ENCODE results near the gene SF3B2.
"Not testable (repeated sequence)": the region's sequence is repeated elsewhere in the genome, so short reads cannot be mapped to it uniquely, and the experiment has no call there.

SF3B2 gene

DNA sequence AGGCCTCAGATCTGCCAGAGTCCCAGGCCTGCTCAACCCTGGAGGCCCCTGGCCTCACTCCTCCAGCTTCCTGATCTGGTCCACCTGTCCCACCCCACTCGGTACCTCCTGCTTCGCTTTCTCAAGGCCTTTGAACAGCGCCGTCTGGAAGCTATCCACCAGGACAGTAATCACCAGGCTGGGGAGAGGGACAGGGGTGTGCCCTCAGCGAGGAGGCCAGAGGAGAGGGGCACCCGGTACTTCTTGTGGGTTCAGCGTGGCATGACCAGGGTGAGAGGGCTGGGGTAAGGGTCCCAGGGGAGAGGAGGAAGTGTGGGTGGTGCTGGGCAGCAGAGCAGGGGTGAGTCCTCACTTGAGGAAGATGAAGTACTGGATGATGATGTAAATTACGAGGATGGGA, 32.0 kb upstream of the SF3B2 start:
- Histone ChIP-seq H3K9me3 (ENCODE audit: insufficient read depth, low read length) (no peaks in the 10 kb centered on the region), H3K9ac (ENCODE audit: low read length) (no peak overlapping the region), H3K4me2 (ENCODE audit: low read length) (no peak overlapping the region), H3K27ac (ENCODE audit: low read length) (no peak overlapping the region), H3K4me1 (ENCODE audit: low read length) (peaks cover 2% of the 10 kb centered on the region; the same call in 1 of the 2 replicates), H2AFZ (ENCODE audit: low read depth, low read length) (no peak overlapping the region), H3K36me3 (replicated peaks; ENCODE audit: low read depth, low read length) (no peaks in the 10 kb centered on the region), H3K4me3 (ENCODE audit: low read length) (no peak overlapping the region), H4K20me1 (ENCODE audit: insufficient read depth, low read length) (no peaks in the 10 kb centered on the region), H3K79me2 (ENCODE audit: low read length) (no peaks in the 10 kb centered on the region), H3K27me3 (ENCODE audit: low read depth, low read length) (peaks cover 10% of the 10 kb centered on the region)
- TF ChIP-seq, protein P1, sequence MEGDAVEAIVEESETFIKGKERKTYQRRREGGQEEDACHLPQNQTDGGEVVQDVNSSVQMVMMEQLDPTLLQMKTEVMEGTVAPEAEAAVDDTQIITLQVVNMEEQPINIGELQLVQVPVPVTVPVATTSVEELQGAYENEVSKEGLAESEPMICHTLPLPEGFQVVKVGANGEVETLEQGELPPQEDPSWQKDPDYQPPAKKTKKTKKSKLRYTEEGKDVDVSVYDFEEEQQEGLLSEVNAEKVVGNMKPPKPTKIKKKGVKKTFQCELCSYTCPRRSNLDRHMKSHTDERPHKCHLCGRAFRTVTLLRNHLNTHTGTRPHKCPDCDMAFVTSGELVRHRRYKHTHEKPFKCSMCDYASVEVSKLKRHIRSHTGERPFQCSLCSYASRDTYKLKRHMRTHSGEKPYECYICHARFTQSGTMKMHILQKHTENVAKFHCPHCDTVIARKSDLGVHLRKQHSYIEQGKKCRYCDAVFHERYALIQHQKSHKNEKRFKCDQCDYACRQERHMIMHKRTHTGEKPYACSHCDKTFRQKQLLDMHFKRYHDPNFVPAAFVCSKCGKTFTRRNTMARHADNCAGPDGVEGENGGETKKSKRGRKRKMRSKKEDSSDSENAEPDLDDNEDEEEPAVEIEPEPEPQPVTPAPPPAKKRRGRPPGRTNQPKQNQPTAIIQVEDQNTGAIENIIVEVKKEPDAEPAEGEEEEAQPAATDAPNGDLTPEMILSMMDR (IDR thresholded peaks at IDR 0.05; ENCODE audit: low read depth, low read length), result no peak
- no peak for TF ChIP-seq EZH2phosphoT487 (IDR thresholded peaks at IDR 0.05; ENCODE audit: low read depth)

DNA sequence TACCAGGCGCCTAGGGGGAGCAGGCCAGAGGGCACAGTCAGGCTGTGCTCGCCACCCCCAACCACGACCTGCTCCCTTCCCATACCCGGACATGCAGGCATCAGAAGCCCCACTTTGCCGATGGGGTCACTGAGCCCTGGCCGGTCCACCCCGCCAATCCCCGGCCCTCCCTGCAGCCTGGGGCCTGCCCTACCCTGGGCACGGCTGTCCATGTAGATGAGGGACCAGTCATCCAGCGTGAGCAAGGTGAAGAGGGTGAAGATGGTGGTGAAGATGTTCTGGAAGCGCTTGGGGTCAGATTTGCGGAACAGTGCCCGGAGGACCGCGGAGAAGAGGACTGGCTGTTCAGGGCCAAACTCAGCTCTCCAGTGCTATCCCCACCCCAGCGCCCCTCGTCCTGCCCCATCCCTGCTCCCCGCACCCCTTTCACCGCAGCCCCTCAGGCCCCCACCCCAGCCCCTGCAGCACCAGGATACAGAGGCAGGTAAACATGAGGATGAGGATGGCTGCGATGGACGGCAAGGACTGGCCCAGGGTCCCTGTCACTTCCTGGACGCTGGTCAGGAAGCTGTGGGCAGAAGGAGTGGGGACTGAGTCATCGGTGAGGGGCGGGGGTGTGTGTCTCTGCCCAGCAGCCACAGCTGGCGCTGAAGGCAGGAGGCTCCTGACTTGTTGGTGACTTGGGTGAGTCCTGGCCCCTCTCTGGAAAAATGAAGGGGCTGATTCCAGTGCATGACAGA, 31.4 kb upstream of the SF3B2 start:
- H3K27me3 ChIP-seq (ENCODE audit: low read depth, low read length), result peaks cover 10% of the 10 kb centered on the region
- H4K20me1 ChIP-seq (ENCODE audit: insufficient read depth, low read length), result no peaks in the 10 kb centered on the region
- no peak overlapping the region for H3K4me3 ChIP-seq (ENCODE audit: low read length)
- TF ChIP-seq, protein P1 (IDR thresholded peaks at IDR 0.05; ENCODE audit: low read depth, low read length), result no peak
- no peak for TF ChIP-seq EZH2phosphoT487 (IDR thresholded peaks at IDR 0.05; ENCODE audit: low read depth)
- no peak overlapping the region for H3K9ac ChIP-seq (ENCODE audit: low read length)
- H3K79me2 ChIP-seq (ENCODE audit: low read length), result no peaks in the 10 kb centered on the region
- H3K9me3 ChIP-seq (ENCODE audit: insufficient read depth, low read length), result no peaks in the 10 kb centered on the region
- no peak overlapping the region for H3K27ac ChIP-seq (ENCODE audit: low read length)
- H3K36me3 ChIP-seq (replicated peaks; ENCODE audit: low read depth, low read length), result no peaks in the 10 kb centered on the region
- no peak overlapping the region for H2AFZ ChIP-seq (ENCODE audit: low read depth, low read length)
- no peak overlapping the region for H3K4me2 ChIP-seq (ENCODE audit: low read length)
- peaks cover 2% of the 10 kb centered on the region; the same call in 1 of the 2 replicates for H3K4me1 ChIP-seq (ENCODE audit: low read length)

DNA sequence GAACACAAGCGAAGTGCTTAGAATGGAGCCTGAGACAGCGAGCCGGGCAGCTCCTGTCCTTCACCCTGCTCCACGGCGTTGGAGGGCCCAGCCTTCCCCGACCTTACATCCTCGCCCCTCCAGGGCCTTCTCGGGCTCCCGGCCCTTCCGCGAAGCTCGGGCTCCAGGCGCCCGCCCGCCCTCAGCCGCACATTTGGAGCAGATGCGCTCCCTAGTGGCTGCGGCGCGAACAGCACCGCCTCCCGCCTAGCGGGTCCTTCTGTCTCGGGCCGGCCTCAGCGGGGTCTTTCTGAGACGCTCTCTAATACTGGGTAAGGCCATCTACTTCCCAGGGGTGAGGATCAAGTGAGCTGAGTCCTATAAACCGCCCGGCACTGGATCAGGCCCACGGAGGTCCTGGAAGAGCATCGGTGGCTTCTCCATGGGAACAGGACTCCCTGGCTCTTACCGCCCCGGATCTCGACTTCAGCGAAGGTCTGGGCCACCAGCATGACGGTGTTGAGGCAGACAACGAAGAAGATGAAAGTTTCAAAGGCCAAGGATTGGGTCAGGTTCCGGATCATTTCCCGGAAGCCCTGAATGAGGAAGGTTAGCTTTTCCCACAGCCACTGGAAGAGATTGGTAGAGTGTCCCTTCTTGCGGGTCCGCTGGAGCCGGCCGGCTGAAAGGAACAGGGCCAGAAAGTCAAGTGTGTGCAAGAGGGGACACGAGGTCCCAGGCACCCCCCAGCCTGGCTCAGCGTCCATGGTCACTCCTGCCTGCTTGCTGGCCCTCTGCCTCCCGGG, 29.6 kb upstream of the SF3B2 start:
- Histone ChIP-seq H3K79me2 (ENCODE audit: low read length) (no peaks in the 10 kb centered on the region), H3K27ac (ENCODE audit: low read length) (no peak overlapping the region), H4K20me1 (ENCODE audit: insufficient read depth, low read length) (no peaks in the 10 kb centered on the region), H3K36me3 (replicated peaks; ENCODE audit: low read depth, low read length) (no peaks in the 10 kb centered on the region), H3K4me2 (ENCODE audit: low read length) (peak overlapping the region; percentile 74), H3K4me1 (ENCODE audit: low read length) (peaks cover 2% of the 10 kb centered on the region; the same call in 1 of the 2 replicates), H2AFZ (ENCODE audit: low read depth, low read length) (peak overlapping the region; percentile 83), H3K4me3 (ENCODE audit: low read length) (peak overlapping the region; percentile 31), H3K27me3 (ENCODE audit: low read depth, low read length) (peaks cover 10% of the 10 kb centered on the region), H3K9ac (ENCODE audit: low read length) (no peak overlapping the region), H3K9me3 (ENCODE audit: insufficient read depth, low read length) (no peaks in the 10 kb centered on the region)
- TF ChIP-seq EZH2phosphoT487 (IDR thresholded peaks at IDR 0.05; ENCODE audit: low read depth), result no peak
- TF ChIP-seq, protein P1 (IDR thresholded peaks at IDR 0.05; ENCODE audit: low read depth, low read length), result peak; percentile 93

DNA sequence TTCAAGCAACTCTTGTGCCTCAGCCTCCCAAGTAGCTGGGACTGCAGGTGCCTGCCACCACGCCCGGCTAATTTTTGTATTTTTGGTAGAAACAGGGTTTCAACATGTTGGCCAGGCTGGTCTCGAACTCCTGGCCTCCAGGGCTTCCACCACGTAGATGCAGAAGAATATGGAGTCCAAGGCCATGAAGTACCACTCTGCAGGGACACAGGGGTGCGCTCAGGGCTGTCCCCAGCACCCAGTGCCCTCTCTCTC, 29.1 kb upstream of the SF3B2 start:
- H3K27ac ChIP-seq (ENCODE audit: low read length); H3K79me2 ChIP-seq (ENCODE audit: low read length); H3K36me3 ChIP-seq (replicated peaks; ENCODE audit: low read depth, low read length); H4K20me1 ChIP-seq (ENCODE audit: insufficient read depth, low read length); H3K9me3 ChIP-seq (ENCODE audit: insufficient read depth, low read length); H3K4me2 ChIP-seq (ENCODE audit: low read length); H3K4me3 ChIP-seq (ENCODE audit: low read length); H3K9ac ChIP-seq (ENCODE audit: low read length); H3K4me1 ChIP-seq (ENCODE audit: low read length); H2AFZ ChIP-seq (ENCODE audit: low read depth, low read length): not testable (repeated sequence)
- H3K27me3 ChIP-seq (ENCODE audit: low read depth, low read length), result peaks cover 12% of the 10 kb centered on the region
